ENCODE measurements around the gene DBH.

Gene DBH

GRCh38 chr9:133650026-133650425, 13.9 kb downstream of the DBH start:
- TF ChIP-seq, protein P1, sequence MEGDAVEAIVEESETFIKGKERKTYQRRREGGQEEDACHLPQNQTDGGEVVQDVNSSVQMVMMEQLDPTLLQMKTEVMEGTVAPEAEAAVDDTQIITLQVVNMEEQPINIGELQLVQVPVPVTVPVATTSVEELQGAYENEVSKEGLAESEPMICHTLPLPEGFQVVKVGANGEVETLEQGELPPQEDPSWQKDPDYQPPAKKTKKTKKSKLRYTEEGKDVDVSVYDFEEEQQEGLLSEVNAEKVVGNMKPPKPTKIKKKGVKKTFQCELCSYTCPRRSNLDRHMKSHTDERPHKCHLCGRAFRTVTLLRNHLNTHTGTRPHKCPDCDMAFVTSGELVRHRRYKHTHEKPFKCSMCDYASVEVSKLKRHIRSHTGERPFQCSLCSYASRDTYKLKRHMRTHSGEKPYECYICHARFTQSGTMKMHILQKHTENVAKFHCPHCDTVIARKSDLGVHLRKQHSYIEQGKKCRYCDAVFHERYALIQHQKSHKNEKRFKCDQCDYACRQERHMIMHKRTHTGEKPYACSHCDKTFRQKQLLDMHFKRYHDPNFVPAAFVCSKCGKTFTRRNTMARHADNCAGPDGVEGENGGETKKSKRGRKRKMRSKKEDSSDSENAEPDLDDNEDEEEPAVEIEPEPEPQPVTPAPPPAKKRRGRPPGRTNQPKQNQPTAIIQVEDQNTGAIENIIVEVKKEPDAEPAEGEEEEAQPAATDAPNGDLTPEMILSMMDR (IDR thresholded peaks at IDR 0.05) = no peak
- Histone ChIP-seq H3K27ac (no peak overlapping the region), H3K4me3 (no peak overlapping the region)
- no peak for DNase-seq (ENCODE audit: low spot score)

GRCh38 chr9:133653638-133654037, 17.5 kb downstream of the DBH start:
- DNase-seq (ENCODE audit: low spot score) = no peak
- TF ChIP-seq, protein P1 (IDR thresholded peaks at IDR 0.05) = no peak

DNA sequence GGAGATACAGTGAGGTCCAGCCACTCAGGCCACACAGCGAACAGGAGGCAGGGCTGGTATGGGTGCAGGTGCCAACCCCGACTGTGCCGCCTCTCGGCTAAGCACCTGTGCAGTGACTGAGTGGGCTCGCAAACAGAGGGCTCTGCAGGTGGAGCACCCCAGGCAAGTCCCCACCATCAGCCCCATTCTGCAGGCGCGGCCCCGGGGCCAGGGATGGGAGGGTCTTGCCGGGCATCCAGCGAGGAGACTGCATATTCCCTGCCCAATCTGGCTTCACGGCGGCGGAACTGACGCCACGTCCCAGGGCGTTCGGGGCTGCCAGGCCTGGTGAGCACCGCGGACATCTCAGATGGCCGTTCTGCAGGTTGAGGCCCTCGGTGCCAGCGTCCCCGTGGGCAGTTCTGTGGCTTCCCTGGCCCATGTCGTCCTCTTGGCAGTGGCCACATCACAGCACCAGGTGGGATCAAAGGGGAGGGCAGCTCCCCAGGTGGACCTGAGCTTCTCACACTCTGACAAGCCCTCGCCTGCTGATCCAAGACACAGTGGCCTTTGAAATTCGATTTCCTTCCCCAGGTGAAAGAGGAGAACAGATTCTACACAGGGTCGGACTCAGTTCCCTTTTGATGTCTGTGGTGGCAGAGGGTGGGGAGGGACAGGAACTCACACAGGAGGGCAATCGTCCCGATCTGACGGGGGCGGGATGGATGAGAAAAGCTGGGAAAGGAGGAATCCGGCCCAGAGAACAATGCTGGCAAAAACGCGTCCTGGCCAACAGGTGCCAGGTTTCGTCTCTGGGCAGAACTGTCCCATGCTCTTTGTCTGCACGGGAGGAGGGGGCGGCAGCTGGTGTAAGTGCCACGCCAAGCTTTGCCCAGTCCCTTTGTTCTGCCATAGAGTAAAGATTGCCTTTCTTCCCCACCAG, 18.8 kb downstream of the DBH start:
- TF ChIP-seq, protein P1 (IDR thresholded peaks at IDR 0.05) = no peak
- Histone ChIP-seq H3K4me3 (no peak overlapping the region), H3K27ac (no peak overlapping the region)
- no peak for DNase-seq (ENCODE audit: low spot score)

More at GRCh38 chr9:133653638-133654037, 17.5 kb downstream of the DBH start:
- Histone ChIP-seq H3K4me3 (no peak overlapping the region), H3K27ac (no peak overlapping the region)

- no peak overlapping the region for H3K4me3 ChIP-seq
- TF ChIP-seq, protein P1 (IDR thresholded peaks at IDR 0.05) = no peak
- no peak for DNase-seq (ENCODE audit: low spot score)
- no peak overlapping the region for H3K27ac ChIP-seq
Measured at GRCh38 chr9:133655701-133656100, 19.5 kb downstream of the DBH start.

GRCh38 chr9:133656211-133657119, 20.3 kb downstream of the DBH start:
- no peak overlapping the region for H3K27ac ChIP-seq
- no peak overlapping the region for H3K4me3 ChIP-seq
- TF ChIP-seq, protein P1 (IDR thresholded peaks at IDR 0.05) = no peak
- no peak for DNase-seq (ENCODE audit: low spot score)

DNA sequence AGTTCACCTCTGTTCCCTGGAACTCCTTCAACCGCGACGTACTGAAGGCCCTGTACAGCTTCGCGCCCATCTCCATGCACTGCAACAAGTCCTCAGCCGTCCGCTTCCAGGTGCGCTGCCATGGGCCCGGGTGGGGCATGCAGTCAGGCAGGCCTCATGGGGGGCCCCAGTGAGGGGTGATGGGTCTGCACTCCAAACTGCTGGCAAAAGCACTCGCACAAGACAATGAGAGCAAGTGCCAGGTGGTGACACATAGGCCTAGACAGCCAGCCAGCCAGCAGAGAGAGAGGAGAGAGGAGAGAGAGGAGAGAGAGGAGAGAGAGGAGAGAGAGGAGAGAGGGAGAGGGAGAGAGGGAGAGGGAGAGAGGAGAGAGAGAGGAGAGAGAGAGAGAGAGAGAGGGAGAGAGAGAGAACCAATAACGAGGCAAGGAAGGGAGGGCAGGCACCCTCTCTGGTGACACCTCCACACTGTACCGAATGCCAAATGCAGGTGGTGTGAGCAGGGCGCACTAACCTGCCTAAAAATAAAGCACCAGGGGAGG, 21.0 kb downstream of the DBH start:
- H3K27ac ChIP-seq = no peak overlapping the region
- H3K4me3 ChIP-seq = no peak overlapping the region
- no peak for DNase-seq (ENCODE audit: low spot score)
- TF ChIP-seq, protein P1 (IDR thresholded peaks at IDR 0.05) = no peak
